Measurements from ENCODE around the gene MMP17. TPM values are rescaled to one million over a fixed set of nuclear protein-coding genes. Genes with fewer than 3 reads are reported as not detected.
A peak's percentile ranks its signal among the peaks of the same experiment; 100 is the strongest.

MMP17 gene
- total RNA-seq, 4 donors from 2014 or later = 0.38 to 10.1 (median 4.1) TPM

- Histone ChIP-seq H3K4me1 (peaks cover 0 to 11% of the 10 kb centered on the region in 2 donors), H3K27me3 (no peaks in the 10 kb centered on the region), H3K27ac (no peak overlapping the region), H3K9me3 (no peaks in the 10 kb centered on the region), H3K36me3 (peaks cover 25 to 37% of the 10 kb centered on the region in 2 donors), H3K4me3 (replicated peaks in 1 of 3) (no peak overlapping the region)
- intact Hi-C loops (cut with DNase I) = no loop called here
- TF ChIP-seq CTCF (IDR thresholded peaks at IDR 0.05) (no peak), POLR2A (IDR thresholded peaks at IDR 0.05) (no peak)
- WGBS, 2 donors = 93 to 96% methylated on average over 25 to 29 of the region's 29 CpGs
- DNase-seq = no peak
These were observed 28.2 kb upstream of the MMP17 start for GRCh38 chr12:131799828-131800593.

DNA sequence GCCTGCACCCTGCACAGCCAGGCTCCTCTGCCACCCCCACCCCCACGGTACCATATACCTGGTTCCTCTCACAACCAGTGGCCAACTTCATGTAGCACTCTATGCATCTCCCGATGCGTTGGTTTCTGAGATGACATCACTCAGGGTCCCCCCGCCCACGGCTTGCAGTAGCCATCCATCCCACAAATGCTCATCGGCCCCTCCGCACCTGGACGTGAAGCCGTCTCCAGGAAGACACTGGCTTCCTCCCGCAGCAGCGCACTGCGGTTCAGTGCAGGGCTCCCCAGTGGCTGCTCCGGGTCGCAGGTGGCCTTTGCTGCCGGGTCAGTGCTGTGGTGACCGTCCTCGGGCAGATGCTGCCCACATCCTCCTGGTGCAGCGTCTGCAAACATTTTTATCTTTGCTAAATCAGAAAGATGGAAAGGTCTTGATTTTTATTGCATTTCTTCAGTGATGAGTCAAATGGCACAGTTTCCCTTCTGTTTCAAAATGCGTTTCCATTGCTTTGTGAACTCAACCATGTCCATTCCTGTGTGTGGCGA lies 27.5 kb upstream of the MMP17 start:
- Histone ChIP-seq H3K4me3 (replicated peaks in 1 of 3) (no peak overlapping the region), H3K27ac (no peak overlapping the region), H3K9me3 (no peaks in the 10 kb centered on the region), H3K27me3 (no peaks in the 10 kb centered on the region), H3K36me3 (peaks cover 25 to 32% of the 10 kb centered on the region in 2 donors), H3K4me1 (peaks cover 0 to 11% of the 10 kb centered on the region in 2 donors)
- no peak for DNase-seq
- intact Hi-C loops (cut with DNase I) = no loop called here
- 84 to 96% methylated on average over 19 to 20 of the region's 20 CpGs for WGBS, 2 donors
- TF ChIP-seq POLR2A (IDR thresholded peaks at IDR 0.05) = no peak
- no peak for TF ChIP-seq CTCF (IDR thresholded peaks at IDR 0.05)

DNA sequence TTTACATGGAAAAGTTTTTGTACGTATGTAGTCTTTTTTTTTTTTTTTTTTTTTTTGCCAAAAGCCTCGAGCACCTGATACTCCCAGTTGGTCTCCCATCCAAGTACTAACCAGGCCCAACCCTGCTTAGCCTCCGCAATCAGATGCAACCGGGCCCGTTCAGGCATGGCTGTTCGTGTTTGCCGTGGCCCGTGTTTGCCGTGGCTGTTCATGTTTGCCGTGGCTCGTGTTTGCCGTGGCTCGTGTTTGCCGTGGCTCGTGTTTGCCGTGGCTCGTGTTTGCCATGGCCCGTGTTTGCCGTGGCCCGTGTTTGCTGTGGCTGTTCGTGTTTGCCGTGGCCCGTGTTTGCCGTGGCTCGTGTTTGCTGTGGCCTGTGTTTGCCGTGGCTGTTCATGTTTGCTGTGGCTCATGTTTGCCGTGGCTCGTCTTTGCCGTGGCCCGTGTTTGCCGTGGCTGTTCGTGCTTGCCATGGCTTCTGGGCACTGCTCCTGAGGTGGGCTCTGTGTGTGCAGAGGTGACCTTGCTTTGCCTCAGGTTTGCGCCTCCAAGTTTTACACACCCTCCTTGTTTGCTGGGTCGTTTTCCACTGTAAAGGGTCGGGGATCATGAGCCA lies 26.8 kb upstream of the MMP17 start:
- H3K4me3 ChIP-seq (replicated peaks in 1 of 3) = no peak overlapping the region
- no peaks in the 10 kb centered on the region for H3K27me3 ChIP-seq
- WGBS, 2 donors = 83 to 93% methylated on average over 23 to 35 of the region's 35 CpGs
- no peaks in the 10 kb centered on the region for H3K9me3 ChIP-seq
- peaks cover 0 to 11% of the 10 kb centered on the region in 2 donors for H3K4me1 ChIP-seq
- intact Hi-C loops (cut with DNase I) = no loop called here
- peaks cover 25 to 32% of the 10 kb centered on the region in 2 donors for H3K36me3 ChIP-seq
- no peak for DNase-seq
- TF ChIP-seq CTCF (IDR thresholded peaks at IDR 0.05) (no peak), POLR2A (IDR thresholded peaks at IDR 0.05) (no peak)
- H3K27ac ChIP-seq = no peak overlapping the region

DNA sequence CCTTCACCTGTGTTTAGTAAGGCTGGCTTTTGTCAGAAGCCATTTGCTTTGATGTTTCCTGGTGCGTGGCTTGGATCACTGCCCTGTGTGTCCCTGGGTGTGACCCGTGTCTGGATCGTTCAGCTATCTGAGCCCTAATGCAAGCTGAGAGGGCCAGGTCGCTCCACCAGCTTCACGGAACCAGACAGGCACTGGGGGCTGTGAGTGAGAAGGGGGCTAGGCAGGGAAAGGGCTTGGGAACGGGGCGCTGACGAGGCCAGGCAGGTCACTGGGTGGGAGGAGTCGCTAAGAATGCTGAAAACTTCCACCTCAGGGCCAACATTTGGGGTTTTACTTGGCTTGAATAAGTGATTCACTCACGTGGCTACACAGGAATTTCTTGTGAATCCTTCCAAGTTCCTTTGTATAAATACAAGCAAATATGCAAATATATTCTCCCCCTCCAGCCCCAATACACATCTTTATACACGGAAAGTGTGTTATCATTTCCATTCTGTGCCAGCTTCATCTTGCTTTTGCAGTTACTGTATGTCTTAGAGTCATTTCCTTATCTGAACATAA lies 24.2 kb upstream of the MMP17 start:
- 25 to 30% methylated on average over 11 of the region's 11 CpGs for WGBS, 2 donors
- H3K36me3 ChIP-seq = peaks cover 8 to 12% of the 10 kb centered on the region in 2 donors
- no peak overlapping the region for H3K4me3 ChIP-seq (replicated peaks in 1 of 3)
- intact Hi-C loops (cut with DNase I) = no loop called here
- TF ChIP-seq CTCF (IDR thresholded peaks at IDR 0.05) (no peak), POLR2A (IDR thresholded peaks at IDR 0.05) (no peak)
- peaks cover 0 to 11% of the 10 kb centered on the region in 2 donors for H3K4me1 ChIP-seq
- no peaks in the 10 kb centered on the region for H3K9me3 ChIP-seq
- no peak overlapping the region for H3K27ac ChIP-seq
- peak; percentile 61 to 79 for DNase-seq
- no peaks in the 10 kb centered on the region for H3K27me3 ChIP-seq

All from thyroid gland (tissue), 4 donors.